Liver (tissue), 9 donors: ENCODE results near the gene NLRP5. TPM values are rescaled to one million over a fixed set of nuclear protein-coding genes. Genes with fewer than 3 reads are reported as not detected.

Experiments used
- DNase-seq: peaks from one replicate; pipeline ENCODE4 v3.0.0-alpha.2; 2017; ENCODE audit warnings: low spot score
- H3K27ac ChIP-seq, 2 donors: one replicate each; pipeline ENCODE4 v1.7.0; 2013; ENCODE audit warnings: inconsistent platforms in 2 of 2, low read length in 2 of 2, control low read depth in 1 of 2, low read depth in 1 of 2, mild to moderate bottlenecking in 1 of 2
- H3K27me3 ChIP-seq, 4 donors: one replicate each; pipeline versions ENCODE4 v1.6.1 to v1.7.0; 2013; ENCODE audit warnings: low read length in 3 of 4, inconsistent platforms in 1 of 4, mild to moderate bottlenecking in 1 of 4, moderate library complexity in 1 of 4; ENCODE audit not compliant: control insufficient read depth in 4 of 4, insufficient read depth in 4 of 4
- H3K36me3 ChIP-seq, 4 donors: one replicate each; pipeline versions ENCODE4 v1.6.1 to v1.7.0; 2013; ENCODE audit warnings: low read length in 3 of 4, mild to moderate bottlenecking in 3 of 4, low read depth in 1 of 4, moderate library complexity in 1 of 4; ENCODE audit not compliant: control insufficient read depth in 4 of 4, insufficient read depth in 3 of 4
- H3K4me1 ChIP-seq, 4 donors: one replicate each; pipeline versions ENCODE4 v1.6.1 to v1.7.0; 2013; ENCODE audit warnings: low read length in 3 of 4, mild to moderate bottlenecking in 3 of 4, moderate library complexity in 1 of 4; ENCODE audit not compliant: control insufficient read depth in 4 of 4, insufficient read depth in 4 of 4
- H3K4me3 ChIP-seq, 3 donors: one replicate each; pipeline versions ENCODE4 v1.6.1 to v1.7.0; 2013; ENCODE audit warnings: low read length in 3 of 3, control low read depth in 1 of 3, low read depth in 1 of 3, mild to moderate bottlenecking in 1 of 3
- H3K9ac ChIP-seq, 2 donors: one replicate each; pipeline ENCODE4 v1.7.0; 2013; ENCODE audit warnings: low read length in 2 of 2, mild to moderate bottlenecking in 2 of 2, moderate library complexity in 2 of 2, control low read depth in 1 of 2, low read depth in 1 of 2
- H3K9me3 ChIP-seq, 4 donors: one replicate each; pipeline versions ENCODE4 v1.6.1 to v1.7.0; 2013; ENCODE audit warnings: low read length in 3 of 4; ENCODE audit not compliant: control insufficient read depth in 4 of 4
- ATF3 ChIP-seq: IDR thresholded peaks from 2 replicates; pipeline ENCODE4 v1.6.1; 2016; ENCODE audit warnings: antibody characterized with exemption
- CTCF ChIP-seq: fragments of 150-350 bp; IDR thresholded peaks from 2 replicates; pipeline ENCODE4 v1.5.1; 2017; ENCODE audit warnings: improper control_type of control experiment, low read depth, low read length; ENCODE audit not compliant: missing input control
- EGR1 ChIP-seq, 2 donors: IDR thresholded peaks; 2 replicates each; pipeline ENCODE4 v1.6.1; 2016 to 2018; ENCODE audit warnings: antibody characterized with exemption in 2 of 2, low read depth in 2 of 2
- FOXA1 ChIP-seq: IDR thresholded peaks from 2 replicates; pipeline ENCODE4 v1.6.1; 2016; ENCODE audit warnings: antibody characterized with exemption
- FOXA2 ChIP-seq: IDR thresholded peaks from 2 replicates; pipeline ENCODE4 v1.6.1; 2016; ENCODE audit warnings: antibody characterized with exemption
- GABPA ChIP-seq, 2 donors: IDR thresholded peaks in 1 of 2; conservative IDR thresholded peaks in 1 of 2; 2 replicates each; pipeline ENCODE4 v1.6.1; 2016; ENCODE audit warnings: antibody characterized with exemption in 2 of 2, mild to moderate bottlenecking in 1 of 2, moderate library complexity in 1 of 2
- HNF4A ChIP-seq, 2 donors: conservative IDR thresholded peaks; 2 replicates each; pipeline ENCODE4 v1.6.1; 2016; ENCODE audit warnings: antibody characterized with exemption in 2 of 2, mild to moderate bottlenecking in 2 of 2
- HNF4G ChIP-seq: IDR thresholded peaks from 2 replicates; pipeline ENCODE4 v1.6.1; 2016; ENCODE audit warnings: antibody characterized with exemption
- JUND ChIP-seq, 2 donors: IDR thresholded peaks; 2 replicates each; pipeline ENCODE4 v1.6.1; 2016; ENCODE audit warnings: antibody characterized with exemption in 2 of 2
- MAX ChIP-seq: IDR thresholded peaks from 2 replicates; pipeline ENCODE4 v1.6.1; 2016; ENCODE audit warnings: antibody characterized with exemption
- NR2F2 ChIP-seq: IDR thresholded peaks from 2 replicates; pipeline ENCODE4 v1.6.1; 2016; ENCODE audit warnings: antibody characterized with exemption
- RAD21 ChIP-seq, 2 donors: IDR thresholded peaks; 2 replicates each; pipeline ENCODE4 v1.6.1; 2016; ENCODE audit warnings: antibody characterized with exemption in 2 of 2, mild to moderate bottlenecking in 2 of 2
- REST ChIP-seq: IDR thresholded peaks from 2 replicates; pipeline ENCODE4 v1.6.1; 2016; ENCODE audit warnings: antibody characterized with exemption, mild to moderate bottlenecking
- RXRA ChIP-seq, 2 donors: IDR thresholded peaks; 2 replicates each; pipeline ENCODE4 v1.6.1; 2017 to 2018; ENCODE audit warnings: antibody characterized with exemption in 2 of 2, mild to moderate bottlenecking in 1 of 2
- SP1 ChIP-seq: IDR thresholded peaks from 2 replicates; pipeline ENCODE4 v1.6.1; 2018; ENCODE audit warnings: antibody characterized with exemption, mild to moderate bottlenecking
- TAF1 ChIP-seq: conservative IDR thresholded peaks from 2 replicates; pipeline ENCODE4 v1.6.1; 2016; ENCODE audit warnings: antibody characterized with exemption, mild to moderate bottlenecking
- YY1 ChIP-seq: IDR thresholded peaks from 2 replicates; pipeline ENCODE4 v1.6.1; 2016; ENCODE audit warnings: antibody characterized with exemption, mild to moderate bottlenecking
- ZBTB33 ChIP-seq: IDR thresholded peaks from 2 replicates; pipeline ENCODE4 v1.6.1; 2016; ENCODE audit warnings: antibody characterized with exemption
- WGBS: extraction: QIAGEN DNeasy Blood & Tissue Kit; methylation state at CpG from one replicate; pipeline ENCODE4 v1.1.7; 2013; 5-methylcytosine and 5-hydroxymethylcytosine counted together
- polyA plus RNA-seq, 2 donors: library from polyadenylated mRNA; stranded (reverse) in 1 of 2; unstranded in 1 of 2; fragments of 200-250 nt in 1 of 2; fragments of >200 nt in 1 of 2; fragmentation: Nextera tagmentation in 1 of 2; extraction: Ambion mirVana in 1 of 2; gene quantifications; one replicate each; pipeline versions ENCODE4 v1.2.1 to v1.2.3, GENCODE V29; 2013 to 2015
- total RNA-seq, 2 donors: library from RNA; depleted of rRNA; stranded (reverse); fragments of >200 nt; gene quantifications; one replicate each; pipeline ENCODE4 v1.2.3, GENCODE V29; 2014
- donor health status: healthy.
- donor health status: healthy.
- donor health status: healthy.
- donor health status: healthy.
- donor health status: healthy.

Gene NLRP5
- total and polyA plus RNA-seq, 4 donors = not detected

GRCh38 chr19:55973982-55974381 is 12.6 kb upstream of the NLRP5 start:
- H3K4me3 ChIP-seq = no peak overlapping the region
- DNase-seq = no peak
- no peaks in the 10 kb centered on the region for H3K4me1 ChIP-seq
- H3K36me3 ChIP-seq = no peaks in the 10 kb centered on the region
- TF ChIP-seq HNF4G (no peak), JUND (IDR thresholded peaks at IDR 0.05) (no peak), RAD21 (IDR thresholded peaks at IDR 0.05) (no peak), FOXA1 (no peak), NR2F2 (no peak), EGR1 (IDR thresholded peaks at IDR 0.05; ENCODE audit: low read depth in 2 of 2) (no peak), MAX (no peak), ZBTB33 (no peak), RXRA (IDR thresholded peaks at IDR 0.05) (no peak), ATF3 (no peak), GABPA (IDR thresholded peaks at IDR 0.05 in 1 of 2, conservative IDR thresholded peaks at IDR 0.05 in 1 of 2) (no peak), YY1 (no peak), FOXA2 (no peak), HNF4A (conservative IDR thresholded peaks at IDR 0.05) (no peak), CTCF (no peak), TAF1 (no peak), REST (no peak), SP1 (no peak)
- peaks cover 1 to 9% (median 3%) of the 10 kb centered on the region in 4 donors for H3K9me3 ChIP-seq
- no peak overlapping the region for H3K27ac ChIP-seq
- no peaks in the 10 kb centered on the region for H3K27me3 ChIP-seq
- WGBS = 33% methylated on average over 3 of the region's 3 CpGs
- H3K9ac ChIP-seq = no peak overlapping the region
